Lower leg skin (tissue), 3 donors: ENCODE measurements around the gene CCDC88B.

Source experiments
- CTCF ChIP-seq, 3 donors: fragments of 450-650 bp; IDR thresholded peaks; one replicate each; pipeline ENCODE4 v1.5.1; 2016; ENCODE audit warnings: antibody characterized with exemption in 3 of 3, mild to moderate bottlenecking in 3 of 3, moderate library complexity in 2 of 3
- POLR2A ChIP-seq, 2 donors: fragments of 450-650 bp; IDR thresholded peaks; one replicate each; pipeline ENCODE4 v1.6.1; 2016 to 2017; ENCODE audit warnings: antibody characterized with exemption in 2 of 2, mild to moderate bottlenecking in 1 of 2, moderate library complexity in 1 of 2

DNA sequence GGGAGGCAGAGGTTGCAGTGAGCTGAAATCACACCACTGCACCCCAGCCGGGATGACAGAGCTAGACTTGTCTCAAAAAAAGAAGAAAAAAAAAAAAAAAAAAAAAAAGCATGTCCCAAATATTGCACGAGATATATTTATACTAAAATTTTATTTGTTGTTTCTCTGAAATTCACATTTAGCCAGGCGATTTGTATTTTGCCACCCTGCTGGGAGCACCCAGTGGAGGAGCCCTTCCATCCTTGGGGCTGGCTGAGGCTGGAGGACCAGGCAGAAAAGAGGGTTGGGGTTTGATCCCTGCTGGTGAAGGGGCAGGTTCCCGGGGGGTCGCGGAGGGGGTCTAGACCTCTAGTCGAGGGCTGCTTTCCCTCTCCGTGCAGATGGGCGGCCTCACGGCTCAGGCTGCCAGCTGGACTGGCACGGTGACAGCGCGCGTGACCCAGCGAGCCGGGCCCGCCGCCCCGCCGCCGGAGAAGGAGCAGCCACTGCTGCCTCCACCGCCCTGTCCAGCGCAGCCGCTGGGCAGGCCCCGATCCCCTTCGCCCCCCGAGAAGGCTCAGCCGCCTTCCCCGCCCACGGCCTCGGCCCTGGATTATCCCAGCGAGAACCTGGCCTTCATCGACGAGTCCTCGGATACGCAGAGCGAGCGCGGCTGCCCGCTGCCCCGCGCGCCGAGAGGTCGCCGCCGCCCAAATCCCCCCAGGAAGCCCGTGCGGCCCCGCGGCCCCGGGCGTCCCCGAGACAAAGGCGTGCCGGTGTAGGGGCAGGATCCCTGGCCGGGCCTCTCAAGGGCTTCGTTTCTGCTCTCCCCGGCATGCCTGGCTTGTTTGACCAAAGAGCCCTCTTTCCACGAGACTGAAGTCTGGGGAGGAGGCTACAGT lies 40.8 kb upstream of the CCDC88B start:
- no peak for TF ChIP-seq CTCF (IDR thresholded peaks at IDR 0.05)
- no peak for TF ChIP-seq POLR2A (IDR thresholded peaks at IDR 0.05)
